HG03196 (cell line): ENCODE data around the gene MVP.
A peak's percentile ranks its signal among the peaks of the same experiment; 100 is the strongest.
"Not testable (repeated sequence)": the region's sequence is repeated elsewhere in the genome, so short reads cannot be mapped to it uniquely, and the experiment has no call there.

Source experiments
- ATAC-seq: cut with Tn5 transposase; IDR thresholded peaks from one replicate; pipeline ENCODE4 v1.9.1; 2021; ENCODE audit not compliant: unreplicated experiment

Gene MVP

DNA sequence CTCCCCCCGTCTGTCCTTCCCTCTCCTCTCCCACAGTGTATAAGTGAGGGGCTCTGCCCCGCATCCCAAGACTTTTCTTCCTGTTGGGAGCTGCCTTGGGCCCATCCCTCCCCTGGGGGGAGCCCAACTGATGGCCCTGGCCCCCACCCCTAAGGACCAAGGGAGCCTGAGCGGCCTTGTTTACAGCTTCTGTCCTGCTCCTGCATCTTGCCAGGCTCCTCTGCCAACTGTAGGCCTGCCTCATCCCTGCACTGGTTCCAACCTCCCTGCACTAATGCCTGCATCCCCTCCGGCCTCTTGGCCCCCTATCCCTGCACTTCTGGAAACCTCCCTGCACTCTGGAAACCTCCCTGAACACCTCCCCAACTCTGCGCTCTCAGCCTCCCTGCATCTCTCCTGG is 5.7 kb upstream of the MVP start:
- no peak for ATAC-seq

DNA sequence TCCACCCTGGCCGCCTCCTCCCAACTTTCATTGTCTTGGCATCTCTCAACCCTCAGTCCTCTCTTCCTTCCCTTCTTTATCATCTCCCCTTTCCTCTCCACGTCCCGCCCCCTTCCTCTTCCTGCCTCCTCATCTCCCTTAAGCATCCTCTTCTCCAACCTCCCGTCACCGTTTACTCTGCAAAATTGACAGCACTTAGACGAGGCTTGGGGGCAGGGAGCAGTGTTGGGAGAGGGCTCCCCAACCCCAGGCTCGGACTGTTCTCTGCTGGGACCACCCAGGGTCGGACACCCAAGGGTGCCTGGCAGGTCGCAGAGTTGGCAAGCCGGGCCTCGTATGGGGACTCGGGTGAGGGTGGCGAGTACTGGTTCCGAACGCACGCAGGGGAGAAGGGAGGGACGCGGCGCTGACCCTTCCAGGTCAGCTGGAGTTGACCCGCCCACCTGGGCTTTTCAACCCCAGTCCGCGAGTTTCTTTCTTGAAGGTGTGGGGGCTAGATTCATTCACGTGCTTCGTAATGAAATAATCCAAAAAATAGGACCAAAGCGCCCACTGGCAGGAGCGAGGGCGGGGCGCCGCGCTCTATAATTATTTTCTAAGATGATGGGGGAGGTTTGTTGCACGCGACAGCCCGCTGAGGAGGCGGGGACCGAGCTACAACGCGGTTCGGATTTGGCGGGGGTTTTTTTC is 5.1 kb upstream of the MVP start:
- ATAC-seq = no peak

DNA sequence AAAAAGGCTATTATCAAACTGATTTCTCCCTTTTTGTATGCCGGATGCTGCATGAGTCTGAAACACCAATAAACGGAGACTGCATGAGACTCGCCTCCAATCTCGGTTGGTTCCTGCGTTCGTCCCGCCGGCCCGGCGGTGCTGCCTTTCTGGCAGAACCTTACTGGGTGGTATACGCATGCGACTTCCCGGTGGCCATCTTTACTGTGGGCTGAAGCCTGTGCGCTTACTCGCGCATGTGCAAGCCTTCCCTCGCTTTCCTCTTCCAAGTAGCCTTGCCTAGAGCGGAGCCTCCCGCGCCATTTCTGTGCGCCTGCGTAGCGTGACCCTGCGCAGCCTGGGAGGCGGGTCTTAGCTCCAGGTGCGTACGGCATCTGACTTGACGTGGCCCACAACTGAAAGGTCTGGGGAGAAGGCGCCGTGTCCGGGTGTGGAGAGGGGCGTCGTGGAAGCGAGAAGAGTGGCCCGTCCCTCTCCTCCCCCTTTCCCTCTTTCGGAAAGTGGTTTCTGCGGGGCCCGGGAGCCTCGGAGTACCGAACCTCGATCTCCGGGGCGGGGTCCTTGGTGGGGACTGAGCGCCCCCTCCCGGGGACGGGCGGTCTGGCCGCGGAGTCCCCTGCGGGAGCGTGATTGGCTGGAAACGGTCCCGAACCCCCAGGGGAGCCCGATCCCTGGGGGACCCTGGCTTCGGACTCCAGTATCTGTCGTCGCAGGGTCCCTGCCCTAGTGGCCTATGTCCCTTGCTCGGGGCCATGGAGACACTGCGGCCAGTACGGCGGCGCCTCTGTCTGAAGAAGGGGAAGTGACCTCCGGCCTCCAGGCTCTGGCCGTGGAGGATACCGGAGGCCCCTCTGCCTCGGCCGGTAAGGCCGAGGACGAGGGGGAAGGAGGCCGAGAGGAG is 4.2 kb upstream of the MVP start, which contains the start of gene PAGR1:
PAGR1 (plus strand) TSS at position 360 of the 901 bp plus-strand sequence; CDS start at position 734, 374 bp downstream.
- ATAC-seq = peak; percentile 52

DNA sequence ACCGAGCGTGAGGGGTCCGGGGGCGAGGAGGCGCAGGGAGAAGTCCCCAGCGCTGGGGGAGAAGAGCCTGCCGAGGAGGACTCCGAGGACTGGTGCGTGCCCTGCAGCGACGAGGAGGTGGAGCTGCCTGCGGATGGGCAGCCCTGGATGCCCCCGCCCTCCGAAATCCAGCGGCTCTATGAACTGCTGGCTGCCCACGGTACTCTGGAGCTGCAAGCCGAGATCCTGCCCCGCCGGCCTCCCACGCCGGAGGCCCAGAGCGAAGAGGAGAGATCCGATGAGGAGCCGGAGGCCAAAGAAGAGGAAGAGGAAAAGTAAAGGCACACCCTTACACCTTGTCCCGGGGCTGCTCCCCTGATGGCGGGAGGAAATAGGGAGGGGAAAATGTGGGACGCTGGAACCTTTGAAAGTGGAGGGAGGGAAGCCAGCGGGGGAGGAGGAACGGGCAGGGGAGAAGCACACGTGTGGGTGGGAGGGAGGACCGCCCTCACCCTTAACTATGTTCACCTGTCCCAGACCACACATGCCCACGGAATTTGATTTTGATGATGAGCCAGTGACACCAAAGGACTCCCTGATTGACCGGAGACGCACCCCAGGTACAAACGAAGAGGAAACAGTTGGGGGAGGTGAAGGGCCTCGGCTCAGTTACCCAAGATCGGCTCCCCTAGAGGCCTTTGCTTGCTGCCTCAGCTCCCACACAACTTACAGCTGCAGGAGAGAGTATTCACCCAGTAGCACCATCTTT is 3.4 kb upstream of the MVP start:
- ATAC-seq = peak; percentile 7

DNA sequence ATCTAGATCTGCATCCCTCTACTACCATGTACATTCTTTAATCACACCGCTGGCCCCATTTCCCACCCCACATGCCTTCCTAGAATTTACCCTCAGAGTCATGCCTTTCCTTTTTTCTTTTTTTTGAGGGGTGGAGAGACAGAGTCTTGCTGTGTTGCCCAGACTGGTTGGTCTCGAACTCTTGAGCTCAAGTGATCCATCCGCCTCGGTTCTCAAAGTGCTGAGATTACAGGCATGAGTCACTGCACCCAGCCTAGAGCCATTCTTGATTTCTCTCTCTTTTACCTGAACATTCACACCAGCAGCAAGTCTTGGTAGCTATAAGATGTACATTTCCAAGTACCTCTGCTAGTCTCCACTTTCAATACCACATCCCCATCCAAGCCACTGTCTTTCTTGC is 2.2 kb upstream of the MVP start:
- no peak for ATAC-seq

DNA sequence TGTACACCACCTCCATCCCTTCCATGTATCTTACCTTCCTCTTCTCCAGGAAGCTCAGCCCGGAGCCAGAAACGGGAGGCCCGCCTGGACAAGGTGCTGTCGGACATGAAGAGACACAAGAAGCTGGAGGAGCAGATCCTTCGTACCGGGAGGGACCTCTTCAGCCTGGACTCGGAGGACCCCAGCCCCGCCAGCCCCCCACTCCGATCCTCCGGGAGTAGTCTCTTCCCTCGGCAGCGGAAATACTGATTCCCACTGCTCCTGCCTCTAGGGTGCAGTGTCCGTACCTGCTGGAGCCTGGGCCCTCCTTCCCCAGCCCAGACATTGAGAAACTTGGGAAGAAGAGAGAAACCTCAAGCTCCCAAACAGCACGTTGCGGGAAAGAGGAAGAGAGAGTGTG is 756 bp upstream of the MVP start:
- no peak for ATAC-seq

DNA sequence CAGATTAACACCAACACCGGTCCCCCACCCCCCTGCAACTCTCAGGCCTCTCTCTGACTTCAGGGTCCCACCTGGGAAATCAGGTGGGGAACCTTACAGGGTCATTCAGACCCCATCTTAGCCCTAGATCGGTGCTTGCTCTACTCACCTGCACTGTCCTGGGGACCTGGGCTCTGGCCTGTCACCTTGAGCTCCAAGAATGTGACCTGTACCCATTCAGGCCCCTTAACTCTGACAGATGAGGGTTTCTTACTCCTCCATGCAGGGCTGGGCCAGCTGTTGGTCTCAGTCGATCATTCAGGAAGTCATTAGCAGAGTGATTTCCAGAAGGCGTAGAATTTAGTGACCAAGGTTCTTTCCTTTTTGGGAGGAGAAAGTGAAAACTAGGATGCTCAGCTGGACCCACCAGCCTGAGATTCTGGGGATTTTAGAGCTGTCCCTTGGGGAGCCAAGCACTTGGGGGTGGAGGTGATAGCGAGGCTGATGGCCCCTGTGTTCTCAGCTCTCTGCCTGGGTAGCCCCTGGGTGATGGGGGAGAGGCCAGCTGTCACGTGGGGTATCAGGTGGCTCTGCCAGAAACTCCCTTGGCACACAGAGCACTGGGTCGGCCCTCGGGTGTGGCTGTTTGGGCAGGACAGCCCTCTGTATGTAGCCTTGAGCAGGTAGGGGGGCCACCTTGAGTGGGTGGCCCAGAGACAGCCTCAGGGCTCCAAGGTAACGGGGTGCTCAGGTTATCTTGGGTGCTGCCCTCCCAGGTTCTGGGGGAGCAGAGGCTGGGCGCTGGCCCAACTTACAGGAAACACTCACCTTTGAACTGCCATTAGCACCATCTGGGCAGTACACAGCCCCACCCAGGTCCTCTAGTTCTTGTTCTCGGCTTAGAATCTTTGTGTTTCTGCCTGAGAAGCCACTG is 724 bp downstream of the MVP start:
- ATAC-seq = peak; percentile 33

DNA sequence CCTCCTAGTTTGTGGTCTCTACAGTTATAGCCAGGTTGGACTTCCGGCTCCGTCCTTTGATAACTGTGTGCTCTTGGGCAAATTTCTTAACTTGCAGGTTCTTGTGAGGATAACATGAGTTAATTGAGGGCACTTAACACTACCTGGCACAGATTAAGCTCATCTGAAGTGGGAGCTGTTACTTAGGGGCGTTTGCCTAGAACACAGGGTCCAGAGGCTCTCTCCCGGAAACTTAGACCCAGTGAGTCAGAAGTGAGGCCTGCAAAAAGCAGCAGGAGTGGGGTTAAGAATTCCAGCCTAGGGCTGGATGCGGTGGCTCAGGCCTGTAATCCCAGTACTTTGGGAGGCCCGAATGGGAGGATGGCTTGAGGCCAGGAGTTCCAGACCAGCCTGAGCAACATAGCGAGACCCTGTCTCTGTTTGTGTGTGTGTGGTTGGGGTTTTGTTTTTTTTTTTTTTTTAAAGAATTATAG is 1.4 kb downstream of the MVP start:
- no peak for ATAC-seq

DNA sequence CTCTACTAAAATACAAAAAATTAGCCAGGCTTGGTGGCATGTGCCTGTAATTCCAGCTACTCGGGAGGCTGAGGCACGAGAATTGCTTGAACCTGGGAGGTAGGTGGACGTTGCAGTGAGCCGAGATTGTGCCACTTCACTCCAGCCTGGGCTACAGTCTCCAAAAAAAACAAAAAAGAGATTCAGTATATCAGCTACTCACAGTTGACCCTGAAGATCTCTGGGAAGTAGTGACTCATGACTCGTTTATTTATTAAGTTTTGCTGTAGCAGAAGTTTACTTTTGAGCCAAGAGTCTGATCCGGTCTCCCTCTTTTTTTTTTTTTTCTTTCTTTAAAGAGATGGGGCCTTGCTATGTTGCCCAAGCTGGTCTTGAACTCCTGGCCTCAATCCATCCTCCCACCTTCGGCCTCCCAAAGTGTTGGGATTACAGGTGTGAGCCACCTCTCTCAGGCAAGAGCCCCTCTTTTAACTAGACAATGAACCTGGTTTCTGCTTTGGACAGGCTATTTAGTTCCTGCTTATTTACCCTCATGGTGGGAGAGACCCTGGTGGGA is 4.4 kb downstream of the MVP start:
- no peak for ATAC-seq

DNA sequence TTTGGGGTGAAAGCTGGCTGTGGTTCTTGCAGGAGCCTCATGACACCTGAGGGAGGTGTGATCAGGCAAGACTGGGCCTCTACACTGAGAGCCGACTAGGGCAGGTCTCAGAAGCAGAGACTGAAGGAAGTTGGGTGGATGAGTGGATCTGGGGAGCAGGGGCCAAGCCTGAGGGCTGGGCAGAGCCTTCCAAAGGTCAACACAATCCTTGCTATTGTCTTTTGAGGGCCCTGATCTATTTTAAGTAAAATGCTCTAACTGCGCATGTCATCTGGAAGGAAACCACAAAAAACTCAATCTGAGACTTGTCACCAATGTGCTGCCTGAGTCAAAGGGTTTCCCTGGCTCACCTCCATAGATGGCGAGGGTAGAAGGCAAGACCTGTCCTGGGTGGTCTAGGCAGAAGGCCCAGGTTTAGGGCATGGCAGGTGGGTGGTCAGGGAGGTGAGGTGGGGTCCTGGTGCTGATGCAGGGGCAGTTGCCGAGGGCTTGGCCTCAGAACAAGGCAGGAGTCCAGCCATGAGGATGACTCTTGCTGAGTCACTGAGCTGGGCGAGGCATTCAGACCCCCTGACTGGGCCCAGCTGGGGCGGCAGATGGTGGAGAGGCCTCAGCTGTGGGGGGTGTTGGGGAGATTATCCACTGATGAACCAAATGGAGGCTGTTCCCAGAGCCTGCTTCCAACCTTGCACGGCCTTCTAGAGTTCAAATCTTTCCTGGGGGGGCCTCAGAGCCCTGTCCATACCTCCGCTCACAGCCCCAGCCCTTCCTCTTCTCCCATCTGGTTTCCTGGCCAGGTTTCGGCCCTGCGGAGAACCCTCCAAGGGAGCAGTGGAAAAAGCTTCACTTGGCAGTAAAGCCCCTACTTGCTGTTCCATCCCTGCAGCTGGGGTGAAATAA is 5.1 kb downstream of the MVP start:
- ATAC-seq = no peak

DNA sequence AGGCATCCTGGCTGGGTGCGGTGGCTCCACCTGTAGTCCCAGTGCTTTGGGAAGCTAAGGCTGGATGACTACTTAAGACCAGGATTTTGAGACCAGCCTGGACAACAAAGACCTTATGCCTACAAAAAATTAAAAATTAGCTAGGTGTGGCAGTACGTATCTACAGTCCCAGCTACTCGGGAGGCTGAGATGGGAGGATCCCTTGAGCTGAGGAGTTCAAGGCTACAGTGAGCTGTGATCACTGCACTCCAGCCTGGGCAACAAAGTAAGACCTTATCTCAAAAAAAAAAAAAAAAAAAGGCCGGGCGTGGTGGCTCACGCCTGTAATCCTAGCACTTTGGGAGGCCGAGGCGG is 6.1 kb downstream of the MVP start:
- no peak for ATAC-seq

DNA sequence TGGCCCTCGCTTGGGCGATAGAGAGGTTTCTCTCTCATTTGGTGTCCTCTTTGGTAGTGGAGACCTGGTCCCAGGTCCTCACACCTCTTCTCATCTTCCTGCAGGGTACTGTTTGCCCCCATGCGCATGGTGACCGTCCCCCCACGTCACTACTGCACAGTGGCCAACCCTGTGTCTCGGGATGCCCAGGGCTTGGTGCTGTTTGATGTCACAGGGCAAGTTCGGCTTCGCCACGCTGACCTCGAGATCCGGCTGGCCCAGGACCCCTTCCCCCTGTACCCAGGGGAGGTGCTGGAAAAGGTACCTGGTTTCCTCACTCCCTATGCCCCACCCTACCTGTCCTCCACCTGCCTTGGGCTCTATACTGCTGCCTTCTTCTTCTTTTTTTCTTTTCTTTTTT is 10.5 kb downstream of the MVP start:
- ATAC-seq = no peak

DNA sequence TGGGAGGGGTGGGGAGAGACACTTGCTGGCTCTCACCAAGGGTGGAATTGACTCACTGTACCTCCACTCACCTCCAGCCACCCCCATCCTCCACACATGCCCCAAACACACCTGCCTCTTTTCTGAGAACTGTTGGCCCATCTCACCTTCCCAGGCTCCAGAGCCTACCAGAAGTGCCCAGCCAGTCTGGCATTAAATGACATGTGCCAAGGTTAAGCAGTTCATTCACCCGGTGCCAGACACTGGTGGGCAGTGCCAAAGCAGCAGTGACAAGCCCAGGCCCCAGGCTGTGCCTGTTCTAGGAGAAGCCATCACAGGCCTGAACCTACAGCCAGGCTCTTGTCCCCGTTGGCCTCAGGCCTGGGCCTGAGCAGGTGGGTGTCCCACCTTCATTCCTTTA is 11.2 kb downstream of the MVP start:
- no peak for ATAC-seq

DNA sequence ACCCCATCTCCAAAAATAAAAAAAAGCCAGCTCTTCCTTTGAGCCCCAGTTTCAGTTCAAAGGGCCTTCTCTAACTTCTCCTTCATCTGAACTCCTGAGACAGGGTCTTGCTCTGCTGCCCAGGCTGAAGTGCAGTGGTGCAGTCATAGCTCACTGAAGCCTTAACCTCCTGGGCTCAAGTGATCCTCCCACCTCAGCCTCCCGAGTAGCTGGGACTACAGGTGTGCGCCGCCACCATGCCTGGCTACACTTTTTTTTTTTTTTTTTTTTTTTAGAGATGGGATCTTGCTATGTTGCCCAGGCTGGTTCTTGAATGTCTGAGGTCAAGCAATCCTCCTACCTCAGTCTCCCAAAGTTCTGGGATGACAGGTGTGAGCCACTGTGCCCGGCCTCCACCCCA is 13.0 kb downstream of the MVP start:
- ATAC-seq = not testable (repeated sequence)

DNA sequence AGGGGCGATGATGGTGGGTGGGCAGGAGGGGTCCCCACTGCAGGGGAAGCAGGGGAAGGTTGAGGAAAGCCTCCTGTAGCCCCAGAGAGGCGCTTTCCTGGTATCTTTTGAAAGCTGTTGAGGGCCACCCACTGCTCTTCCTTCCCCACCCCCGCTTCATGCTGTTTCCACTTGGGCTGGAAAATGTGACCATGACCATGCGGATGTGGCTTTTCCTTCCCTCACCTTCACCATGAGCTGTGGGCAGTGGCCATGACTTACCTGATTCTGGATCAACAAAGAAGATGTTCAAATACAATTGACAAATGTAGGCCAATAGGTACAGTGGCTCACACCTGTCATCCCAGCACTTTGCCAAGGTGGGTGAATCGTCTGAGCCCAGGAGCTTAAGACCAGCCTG is 13.8 kb downstream of the MVP start:
- no peak for ATAC-seq

DNA sequence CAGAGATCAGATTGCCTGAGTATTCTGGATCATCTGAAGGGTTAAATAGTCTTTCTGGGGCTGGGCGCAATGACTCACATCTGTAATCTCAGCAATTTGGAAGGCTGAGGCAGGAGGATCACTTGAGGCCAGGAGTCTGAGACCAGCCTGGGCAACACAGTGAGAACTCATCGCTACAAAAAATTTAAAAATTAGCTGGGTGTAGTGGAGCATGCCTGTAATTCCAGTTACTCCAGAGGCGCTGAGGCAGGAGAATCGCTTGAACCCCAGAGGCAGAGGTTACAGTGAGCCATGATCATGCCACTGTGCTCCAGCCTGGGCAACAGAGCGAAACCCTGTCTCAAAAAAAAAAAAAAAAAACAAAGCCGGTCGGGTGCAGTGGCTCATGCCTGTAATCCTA is 15.7 kb downstream of the MVP start:
- no peak for ATAC-seq

DNA sequence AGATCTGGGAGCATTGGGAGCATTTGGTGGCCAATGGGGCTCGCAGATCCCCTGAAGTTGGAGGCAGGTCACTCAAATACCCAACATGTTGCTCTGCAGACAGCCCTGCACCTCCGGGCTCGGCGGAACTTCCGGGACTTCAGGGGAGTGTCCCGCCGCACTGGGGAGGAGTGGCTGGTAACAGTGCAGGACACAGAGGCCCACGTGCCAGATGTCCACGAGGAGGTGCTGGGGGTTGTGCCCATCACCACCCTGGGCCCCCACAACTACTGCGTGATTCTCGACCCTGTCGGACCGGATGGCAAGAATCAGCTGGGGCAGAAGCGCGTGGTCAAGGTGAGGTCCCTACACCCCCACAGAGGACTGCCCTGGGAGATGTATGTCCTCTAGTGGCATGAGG is 16.4 kb downstream of the MVP start:
- ATAC-seq = no peak

DNA sequence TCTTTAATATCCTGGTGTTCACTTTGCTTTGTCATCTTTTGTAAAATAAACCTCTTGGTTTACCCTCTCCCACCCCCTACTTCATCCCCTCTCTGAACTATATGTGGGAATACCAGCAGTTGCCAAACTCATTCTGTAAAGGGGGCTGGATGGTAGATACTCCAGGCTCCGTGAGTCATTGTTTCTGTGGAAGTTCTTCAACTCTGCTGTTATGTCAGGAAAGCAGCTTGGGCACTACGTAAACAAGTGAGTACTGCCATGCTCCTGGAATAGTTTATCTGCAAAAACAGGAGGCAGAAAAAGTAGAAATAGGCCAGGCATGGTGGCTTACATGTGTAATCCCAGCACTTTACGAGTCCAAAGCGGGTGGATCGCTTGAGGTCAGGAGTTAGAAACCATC is 17.6 kb downstream of the MVP start:
- no peak for ATAC-seq

DNA sequence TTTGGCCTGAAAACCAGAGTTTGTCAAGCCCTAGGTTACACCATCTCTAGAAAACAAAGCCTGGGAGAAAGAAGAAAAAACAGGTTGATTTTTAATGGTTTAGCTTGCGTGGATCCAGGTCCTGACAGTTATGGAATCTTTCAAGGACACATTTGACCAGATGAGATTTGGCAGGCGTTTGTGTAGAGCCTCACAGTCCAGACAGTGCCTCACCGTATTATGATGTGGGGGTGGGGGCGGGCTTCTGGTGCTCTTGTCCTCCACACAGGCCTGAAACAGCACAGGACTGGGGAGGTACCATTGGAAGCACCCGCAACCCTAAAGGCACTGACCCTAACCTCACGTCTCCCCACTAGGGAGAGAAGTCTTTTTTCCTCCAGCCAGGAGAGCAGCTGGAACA is 19.6 kb downstream of the MVP start:
- ATAC-seq = no peak
